ENCODE measurements around the gene TNFSF12. TPM values are rescaled to one million over a fixed set of nuclear protein-coding genes. Genes with fewer than 3 reads are reported as not detected.

TNFSF12 gene
- total RNA-seq, 2 experiments from 2014 or later = 11.8 to 13.8 TPM

GRCh38 chr17:7575959-7576358 is 27.1 kb downstream of the TNFSF12 start:
- peaks cover 72% of the 10 kb centered on the region for H3K4me1 Mint-ChIP-seq (ENCODE audit: low read depth)
- TF ChIP-seq CTCF (IDR thresholded peaks at IDR 0.05) = no peak
- POLR2A ChIA-PET = interaction anchor here (1.0 to 12.0 kb wide), 14 partner anchors 9 to 356 kb away, joined by 3 to 195 read pairs (median 6); partner anchors contain the start of genes ACADVL, CD68, GPS2 and MPDU1
- DNase-seq (no peak), ATAC-seq (no peak)
- CTCF ChIA-PET = interaction anchor here (0.9 to 2.9 kb wide), 5 partner anchors 8 to 110 kb away, joined by 3 to 11 read pairs (median 4); partner anchors contain the start of genes MPDU1, SENP3 and SOX15
- H3K27me3 Mint-ChIP-seq = peaks cover 1% of the 10 kb centered on the region
- no peaks in the 10 kb centered on the region for H3K9me3 Mint-ChIP-seq
- peak overlapping the region; percentile 98 for H3K4me3 Mint-ChIP-seq
- H3K36me3 Mint-ChIP-seq (ENCODE audit: low read depth) = peaks cover 87% of the 10 kb centered on the region
- intact Hi-C loops (cut with micrococcal nuclease) = loop anchor here (10.0 kb wide), 1 partner anchor 279 kb away; the partner anchor contains the start of genes CYB5D1, NAA38 and TMEM88
- H3K27ac Mint-ChIP-seq = peak overlapping the region; percentile 100

- H3K27me3 Mint-ChIP-seq = peaks cover 1% of the 10 kb centered on the region
- POLR2A ChIA-PET = interaction anchor here (0.6 to 12.0 kb wide), 16 partner anchors 8 to 356 kb away, joined by 3 to 195 read pairs (median 4); partner anchors contain the start of genes ACADVL, CD68, GABARAP and GPS2
- H3K4me1 Mint-ChIP-seq (ENCODE audit: low read depth) = peaks cover 72% of the 10 kb centered on the region
- no peak for TF ChIP-seq CTCF (IDR thresholded peaks at IDR 0.05)
- peaks cover 87% of the 10 kb centered on the region for H3K36me3 Mint-ChIP-seq (ENCODE audit: low read depth)
- no peaks in the 10 kb centered on the region for H3K9me3 Mint-ChIP-seq
- DNase-seq = no peak
- H3K4me3 Mint-ChIP-seq = peak overlapping the region; percentile 98
- H3K27ac Mint-ChIP-seq = peak overlapping the region; percentile 100
- ATAC-seq = no peak
- intact Hi-C loops (cut with micrococcal nuclease) = loop anchor here (10.0 kb wide), 1 partner anchor 278 kb away; the partner anchor contains the start of genes CYB5D1, NAA38 and TMEM88
- CTCF ChIA-PET = interaction anchor here (0.9 to 2.9 kb wide), 7 partner anchors 7 to 112 kb away, joined by 3 to 11 read pairs (median 4); partner anchors contain the start of genes MPDU1, SENP3, SOX15 and WRAP53
Measured at GRCh38 chr17:7576432-7576937, 27.6 kb downstream of the TNFSF12 start.

GRCh38 chr17:7577327-7578199 is 28.7 kb downstream of the TNFSF12 start:
- ChIA-PET POLR2A (interaction anchor here (0.6 to 12.0 kb wide), 14 partner anchors 7 to 264 kb away, joined by 3 to 195 read pairs (median 4); partner anchors contain the start of genes CD68, GPS2, MPDU1 and SENP3), CTCF (interaction anchor here (1.0 to 2.3 kb wide), 4 partner anchors 15 to 111 kb away, joined by 3 to 6 read pairs (median 5); partner anchors contain the start of genes SENP3 and WRAP53)
- peaks cover 89% of the 10 kb centered on the region for H3K36me3 Mint-ChIP-seq (ENCODE audit: low read depth)
- no peak for ATAC-seq
- peaks cover 1% of the 10 kb centered on the region for H3K27me3 Mint-ChIP-seq
- intact Hi-C loops (cut with micrococcal nuclease) = loop anchor here (10.0 kb wide), 1 partner anchor 277 kb away; the partner anchor contains the start of genes CYB5D1, NAA38 and TMEM88
- peak overlapping the region; percentile 100 for H3K27ac Mint-ChIP-seq
- H3K9me3 Mint-ChIP-seq = no peaks in the 10 kb centered on the region
- H3K4me3 Mint-ChIP-seq = peak overlapping the region; percentile 35
- DNase-seq = no peak
- TF ChIP-seq CTCF (IDR thresholded peaks at IDR 0.05) = no peak
- peaks cover 78% of the 10 kb centered on the region for H3K4me1 Mint-ChIP-seq (ENCODE audit: low read depth)

DNA sequence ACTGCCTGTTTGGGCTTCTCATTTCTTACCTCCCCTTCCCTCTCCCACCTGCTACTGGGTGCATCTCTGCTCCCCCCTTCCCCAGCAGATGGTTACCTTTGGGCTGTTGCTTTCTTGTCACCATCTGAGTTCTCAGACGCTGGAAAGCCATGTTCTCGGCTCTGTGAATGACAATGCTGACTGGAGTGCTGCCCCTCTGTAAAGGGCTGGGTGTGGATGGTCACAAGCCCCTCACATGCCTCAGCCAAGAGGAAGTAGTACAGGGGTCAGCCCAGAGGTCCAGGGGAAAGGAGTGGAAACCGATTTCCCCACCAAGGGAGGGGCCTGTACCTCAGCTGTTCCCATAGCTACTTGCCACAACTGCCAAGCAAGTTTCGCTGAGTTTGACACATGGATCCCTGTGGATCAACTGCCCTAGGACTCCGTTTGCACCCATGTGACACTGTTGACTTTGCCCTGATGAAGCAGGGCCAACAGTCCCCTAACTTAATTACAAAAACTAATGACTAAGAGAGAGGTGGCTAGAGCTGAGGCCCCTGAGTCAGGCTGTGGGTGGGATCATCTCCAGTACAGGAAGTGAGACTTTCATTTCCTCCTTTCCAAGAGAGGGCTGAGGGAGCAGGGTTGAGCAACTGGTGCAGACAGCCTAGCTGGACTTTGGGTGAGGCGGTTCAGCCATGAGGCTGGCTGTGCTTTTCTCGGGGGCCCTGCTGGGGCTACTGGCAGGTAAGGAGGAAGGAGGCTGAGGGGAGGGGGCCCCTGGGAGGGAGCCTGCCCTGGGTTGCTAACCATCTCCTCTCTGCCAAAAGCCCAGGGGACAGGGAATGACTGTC is 30.4 kb downstream of the TNFSF12 start, which contains the start of gene CD68:
Gene CD68 (plus strand): TSS at position 638 of the 833 bp plus-strand sequence. CDS start 40 bp downstream, at position 678.
- H3K36me3 Mint-ChIP-seq (ENCODE audit: low read depth) = peaks cover 76% of the 10 kb centered on the region
- no peak for TF ChIP-seq CTCF (IDR thresholded peaks at IDR 0.05)
- peaks cover 81% of the 10 kb centered on the region for H3K4me1 Mint-ChIP-seq (ENCODE audit: low read depth)
- intact Hi-C loops (cut with micrococcal nuclease) = loop anchor here (10.0 kb wide), 1 partner anchor 276 kb away; the partner anchor contains the start of genes CYB5D1, NAA38 and TMEM88
- peak within 1 kb of the TSS; percentile 63 for H3K4me3 Mint-ChIP-seq
- peak within 1 kb of the TSS; percentile 100 for H3K27ac Mint-ChIP-seq
- ChIA-PET CTCF (interaction anchor here (1.5 to 1.7 kb wide), 2 partner anchors 10 to 108 kb away, joined by 7 to 8 read pairs; partner anchors contain the start of gene TP53), POLR2A (interaction anchor here (0.6 to 12.5 kb wide), 18 partner anchors 4 to 271 kb away, joined by 3 to 195 read pairs (median 5); partner anchors contain the start of genes CD68, GPS2, MPDU1 and POLR2A)
- no peaks in the 10 kb centered on the region for H3K9me3 Mint-ChIP-seq
- ATAC-seq (peak; percentile 72), DNase-seq (peak; percentile 91)
- H3K27me3 Mint-ChIP-seq = no peaks in the 10 kb centered on the region
